Tongue (tissue), 2 donors: ENCODE data around the gene CHST1. TPM values are rescaled to one million over a fixed set of nuclear protein-coding genes. Genes with fewer than 3 reads are reported as not detected.

Experiments used
- DNase-seq: peaks from one replicate; pipeline ENCODE4 v3.0.0-alpha.2; 2015
- total RNA-seq: library from RNA; depleted of rRNA; stranded (reverse); fragments of >200 nt; gene quantifications from one replicate; pipeline ENCODE4 v1.2.3, GENCODE V29; 2014

Gene CHST1
- total RNA-seq, 1 donor from 2014 or later, result 5.6 TPM

DNA sequence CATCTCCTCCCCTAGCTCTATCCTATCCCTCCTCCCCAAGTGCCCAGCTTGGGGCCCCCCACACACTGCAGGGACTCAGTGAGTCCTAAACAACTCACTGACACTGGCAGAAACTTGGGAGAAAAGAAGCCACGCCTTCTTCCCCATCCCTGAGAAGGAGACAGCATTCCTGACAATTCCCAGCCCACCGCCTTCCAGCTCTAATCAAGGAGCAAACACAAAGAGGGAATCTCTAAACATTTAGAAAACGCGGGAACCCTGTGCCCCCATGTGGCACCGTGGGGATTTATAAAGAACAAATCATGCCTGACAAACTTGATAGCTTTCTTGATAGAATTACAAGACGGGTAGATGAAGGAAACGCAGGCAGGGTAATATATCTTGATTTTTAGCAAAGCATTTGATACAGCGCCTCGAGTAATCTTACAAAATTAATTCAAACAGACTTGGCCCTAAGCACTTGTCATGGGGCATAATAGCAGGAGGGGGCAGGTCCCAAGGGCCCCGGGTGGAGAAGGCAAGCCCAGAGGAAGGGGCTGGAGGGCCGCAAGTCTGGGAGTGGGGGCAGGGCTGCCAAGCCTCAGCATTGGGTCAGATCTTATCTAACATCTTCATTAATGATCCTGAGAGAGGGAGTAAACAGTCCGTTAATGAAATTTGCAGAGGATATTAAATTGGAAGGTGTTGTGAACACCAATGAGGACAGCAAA is 4.5 kb downstream of the CHST1 start:
- peak; percentile 36 for DNase-seq

GRCh38 chr11:45659818-45660160 is 5.6 kb downstream of the CHST1 start:
- DNase-seq, result peak; percentile 84

- no peak for DNase-seq
Measured at GRCh38 chr11:45659031-45659817, 6.2 kb downstream of the CHST1 start.

DNA sequence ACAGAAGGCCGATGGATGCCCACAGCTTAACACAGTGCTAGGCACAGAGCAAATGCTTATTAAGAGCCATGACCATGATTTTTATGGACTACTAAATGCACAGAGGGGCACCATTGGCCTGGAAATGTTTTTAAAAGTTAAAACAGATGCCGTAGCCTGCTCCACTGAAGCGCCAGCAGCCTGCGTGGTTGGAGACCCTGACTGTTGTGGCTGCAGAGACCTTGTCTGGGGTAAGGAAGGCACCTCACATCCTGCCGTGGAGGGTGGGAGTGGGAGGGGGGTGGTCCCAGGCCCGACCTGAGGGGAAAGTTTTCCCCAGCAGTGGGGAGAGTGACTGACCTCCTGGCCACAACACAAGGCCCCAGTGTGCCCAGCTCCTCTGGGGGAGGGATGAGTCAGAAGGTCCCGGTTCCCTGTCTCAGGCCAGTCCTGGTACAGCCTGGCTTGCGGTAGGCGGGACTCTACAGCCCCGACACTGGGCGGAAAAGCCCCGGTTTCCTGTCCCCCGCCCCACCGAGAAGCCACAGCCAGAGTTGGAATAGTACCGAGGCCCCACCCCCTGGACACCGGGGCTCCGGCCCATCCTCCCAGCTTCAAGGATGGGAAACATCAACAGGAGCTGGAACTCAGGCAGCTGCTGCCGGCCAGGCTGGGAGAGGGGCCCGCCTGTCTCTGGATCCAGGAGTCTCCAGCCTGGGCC is 7.0 kb downstream of the CHST1 start:
- DNase-seq, result peak; percentile 93

DNA sequence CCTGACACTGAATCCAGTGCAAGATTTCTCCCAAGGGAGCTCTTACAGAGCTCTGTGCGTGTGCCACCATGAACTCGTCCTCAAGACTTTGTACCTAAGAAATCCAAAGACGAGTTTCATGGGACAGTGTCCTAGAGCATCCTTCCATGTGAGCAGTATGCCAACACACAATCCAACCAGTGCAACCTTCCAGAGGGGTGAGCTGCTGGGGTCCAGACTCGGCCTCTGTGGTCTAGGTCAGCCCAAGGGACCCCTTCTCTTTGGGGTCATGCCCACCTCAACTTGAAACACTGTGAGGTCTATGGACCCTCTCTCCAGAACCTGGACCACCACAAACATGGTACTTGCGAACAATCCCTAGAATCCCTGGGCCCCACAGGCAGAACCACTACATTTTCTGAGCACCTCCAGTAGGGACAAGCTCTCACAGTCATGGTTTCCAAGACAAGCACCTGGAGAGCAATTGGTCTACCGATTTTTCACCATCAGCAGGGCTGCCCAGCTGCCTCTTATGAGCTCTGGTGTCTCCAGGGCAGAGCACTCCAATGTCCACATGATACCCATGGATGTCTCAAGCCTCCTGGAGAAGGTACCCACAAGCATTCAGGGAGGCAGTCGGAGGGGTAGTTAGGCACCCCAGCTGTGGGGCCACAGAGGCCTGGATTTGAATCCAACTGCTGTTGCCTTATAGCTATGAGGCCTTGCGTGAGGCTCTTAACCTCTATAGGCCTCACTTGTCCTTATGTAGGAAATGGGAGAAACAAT is 7.7 kb downstream of the CHST1 start:
- DNase-seq, result no peak

GRCh38 chr11:45655831-45656230 is 9.6 kb downstream of the CHST1 start:
- no peak for DNase-seq

DNA sequence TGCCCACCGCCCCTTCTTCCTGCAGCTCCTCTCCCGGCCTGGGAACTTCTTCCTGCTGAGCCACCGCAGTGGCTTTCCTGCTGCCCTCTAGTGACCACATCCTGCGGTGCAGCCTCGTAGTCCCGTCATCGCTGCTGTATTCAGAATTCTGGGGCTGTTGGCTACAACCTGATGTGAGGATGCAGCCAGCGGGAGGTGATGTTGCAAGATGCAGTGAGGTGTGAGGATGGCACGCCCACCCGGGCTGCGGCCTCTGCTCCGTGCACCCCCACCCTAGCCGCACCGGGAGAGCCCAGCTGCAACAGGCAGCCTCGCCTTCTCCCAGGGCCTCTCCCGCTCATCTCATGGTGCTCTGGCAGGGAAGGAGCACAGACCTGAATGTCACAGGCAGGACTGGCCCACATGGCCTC is 10.1 kb downstream of the CHST1 start:
- peak; percentile 92 for DNase-seq

GRCh38 chr11:45655012-45655283 is 10.5 kb downstream of the CHST1 start:
- no peak for DNase-seq

DNA sequence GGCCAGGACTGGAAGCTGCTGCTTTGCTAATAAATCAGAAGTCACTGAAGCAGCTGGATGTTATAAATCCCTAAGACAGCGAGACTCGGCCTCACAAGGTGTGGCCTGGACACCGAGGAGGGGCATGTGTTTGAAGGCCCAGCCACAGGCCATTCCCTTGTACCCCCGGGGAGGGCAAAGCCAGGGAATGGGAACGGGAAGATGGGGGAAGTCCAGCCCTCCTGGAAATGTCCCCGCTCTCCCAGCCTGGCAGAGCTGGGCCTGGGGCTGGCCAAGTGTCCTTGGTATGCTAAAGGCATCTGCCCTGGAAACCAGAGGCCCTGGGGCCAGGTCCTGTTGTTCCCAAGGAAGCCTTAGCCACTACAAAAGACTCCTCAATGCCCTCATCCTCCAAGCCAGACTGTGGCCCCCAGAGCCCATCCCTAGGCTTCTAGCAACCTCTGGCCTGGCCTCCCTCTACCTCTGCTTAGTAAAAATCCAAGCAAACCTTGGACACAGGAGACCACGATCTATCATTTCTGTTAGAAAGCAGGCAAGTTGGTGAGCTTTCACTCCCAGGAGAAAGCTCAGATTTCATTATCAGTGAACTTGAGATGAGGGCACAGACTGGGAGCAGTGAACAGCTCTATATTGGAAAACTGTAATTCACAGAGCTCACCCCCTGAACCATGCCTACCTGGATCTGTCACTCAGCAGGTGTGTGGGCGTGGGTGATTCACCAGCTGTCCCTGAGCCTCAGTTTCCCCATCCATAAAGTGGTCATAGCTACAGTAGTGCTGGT is 11.0 kb downstream of the CHST1 start:
- DNase-seq, result no peak

- DNase-seq, result no peak
Measured at GRCh38 chr11:45653277-45653676, 12.1 kb downstream of the CHST1 start.

- DNase-seq, result peak; percentile 52
Measured at GRCh38 chr11:45652781-45653180, 12.6 kb downstream of the CHST1 start.

DNA sequence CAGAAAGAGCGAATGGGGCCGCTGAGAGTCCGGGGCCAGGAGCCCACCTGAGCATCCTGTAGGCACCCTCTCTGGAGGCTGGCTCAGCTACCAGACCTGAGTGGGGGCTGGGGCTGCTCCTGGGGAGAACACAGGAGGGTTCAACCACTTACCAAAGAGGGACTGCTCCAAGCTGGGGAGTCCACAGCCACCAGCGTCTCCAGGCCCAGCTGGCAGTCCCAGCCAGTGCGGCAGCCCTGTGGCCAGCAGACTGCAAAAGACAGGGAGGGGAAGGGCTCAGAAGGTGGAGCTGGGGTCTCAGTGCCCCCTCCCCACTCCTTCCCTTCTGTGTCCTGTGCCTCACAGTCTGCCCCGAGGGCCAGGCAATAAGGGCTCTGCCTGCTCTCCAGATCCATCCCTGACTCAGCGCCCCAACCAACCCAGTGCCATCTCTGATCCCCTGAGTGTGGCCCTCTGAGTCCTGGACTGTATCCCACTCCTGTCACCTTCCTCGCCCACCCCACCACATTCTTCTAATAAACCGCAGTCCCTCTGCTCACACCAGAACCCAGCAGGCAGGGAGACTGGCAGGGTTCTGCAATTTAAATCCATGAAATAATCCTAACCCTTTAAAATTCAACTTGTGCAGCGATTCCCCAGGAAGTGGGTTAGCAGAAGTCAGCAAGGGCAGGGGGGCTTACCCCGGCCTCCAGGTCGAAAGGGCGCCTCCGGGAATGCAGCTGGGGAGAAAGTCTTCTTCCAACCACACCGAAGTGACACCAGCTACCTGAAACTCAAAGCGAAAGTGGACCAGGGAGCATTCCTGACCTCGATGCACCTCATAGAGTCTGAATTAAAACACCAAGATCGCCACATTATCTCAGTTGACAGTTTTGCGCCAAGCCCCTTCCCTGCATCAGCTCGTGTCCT is 13.3 kb downstream of the CHST1 start:
- DNase-seq, result no peak

GRCh38 chr11:45651156-45651555 is 14.3 kb downstream of the CHST1 start:
- DNase-seq, result no peak

GRCh38 chr11:45650166-45651095 is 15.0 kb downstream of the CHST1 start:
- DNase-seq, result no peak

- no peak for DNase-seq
Measured at GRCh38 chr11:45649544-45650165, 15.8 kb downstream of the CHST1 start.

DNA sequence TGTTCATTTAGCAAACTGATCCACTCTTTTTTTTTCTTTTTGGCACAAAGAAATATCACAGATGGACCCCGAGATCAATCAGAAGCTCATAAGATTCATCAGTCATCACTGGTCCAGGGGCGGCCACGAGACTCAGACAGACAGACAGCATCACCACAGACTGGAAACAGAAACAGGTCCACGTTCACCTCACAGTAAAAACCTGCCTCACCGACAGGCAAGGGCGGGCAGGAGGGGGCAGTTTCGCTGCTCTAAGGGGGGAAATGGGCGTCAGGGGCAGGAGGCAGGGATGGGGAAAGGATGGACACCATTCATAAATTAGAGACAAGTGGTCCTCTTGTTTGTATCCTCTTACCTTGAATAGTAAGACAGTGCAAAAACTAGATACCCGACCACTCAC is 16.5 kb downstream of the CHST1 start:
- DNase-seq, result no peak

DNA sequence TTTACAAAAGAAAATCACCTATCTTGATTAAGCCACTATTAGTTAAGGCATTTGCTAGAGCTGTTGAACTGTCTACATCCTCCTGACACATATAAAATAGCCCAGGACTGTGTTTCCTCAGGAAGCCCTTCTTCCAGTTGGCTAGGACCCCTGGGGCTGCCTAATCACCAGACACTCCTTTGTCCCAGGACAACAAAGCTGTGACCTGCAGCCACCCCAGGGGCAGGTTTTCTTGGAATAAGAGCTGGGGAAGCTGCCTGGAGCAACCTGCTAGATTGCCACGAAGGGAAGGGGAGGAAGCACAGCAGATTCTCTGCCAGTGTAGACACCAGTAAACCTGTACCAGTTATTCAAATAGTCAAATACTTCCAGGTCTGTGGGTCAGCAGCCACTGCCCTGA is 17.6 kb downstream of the CHST1 start:
- no peak for DNase-seq

DNA sequence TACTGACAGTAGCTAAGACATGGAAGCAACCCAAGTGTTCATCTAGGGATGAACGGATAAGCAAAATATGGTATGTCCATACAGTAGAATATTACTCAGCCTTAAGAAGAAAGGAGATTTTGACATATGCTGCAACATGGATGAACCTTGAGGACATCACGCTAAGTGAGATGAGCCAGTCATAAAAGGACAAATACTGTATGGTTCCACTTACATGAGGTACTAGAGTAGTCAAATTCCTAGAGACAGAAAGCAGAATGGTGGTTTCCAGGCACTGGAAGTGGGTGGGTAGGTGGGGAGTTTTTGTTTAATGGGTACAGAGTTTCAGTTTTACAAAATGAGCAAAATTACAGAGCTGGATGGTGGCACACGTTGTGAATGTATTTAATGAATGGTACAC is 18.1 kb downstream of the CHST1 start:
- no peak for DNase-seq

- no peak for DNase-seq
Measured at GRCh38 chr11:45646275-45646927, 19.0 kb downstream of the CHST1 start.
